Caco-2 (cell line): ENCODE data around the gene DYDC2. TPM values are rescaled to one million over a fixed set of nuclear protein-coding genes. Genes with fewer than 3 reads are reported as not detected.
A peak's percentile ranks its signal among the peaks of the same experiment; 100 is the strongest.

Experiments
- BruUV-seq: library from RNA; stranded (reverse); fragments of 400-500 nt; replicated peaks from 2 replicates; lab custom pipeline; 2021; lab: Mats Ljungman, UMichigan
- CTCF ChIA-PET: fragments of 300-600 bp; sonication (Branson Sonifier 250); formaldehyde crosslinking; loops from one replicate; lab custom pipeline; 2022; ENCODE audit warnings: antibody characterized with exemption; lab: Charles Lee
- POLR2A ChIA-PET: fragments of 300-600 bp; sonication (Branson Sonifier 250); formaldehyde crosslinking; loops from one replicate; lab custom pipeline; 2022; ENCODE audit warnings: antibody characterized with exemption; lab: Charles Lee
- DNase-seq, 2 experiments: peaks; one replicate each; pipeline versions ENCODE4 v3.0.0 to v3.0.0-alpha.2; 2020 to 2022
- H3K27me3 ChIP-seq: replicated peaks from 2 replicates; pipeline ENCODE4 v1.6.0; 2011; ENCODE audit warnings: low read length; ENCODE audit not compliant: control insufficient read depth, insufficient read depth
- H3K36me3 ChIP-seq: 2 replicates; pipeline ENCODE4 v1.5.1; 2011; ENCODE audit warnings: low read length; ENCODE audit not compliant: control insufficient read depth, insufficient read depth
- H3K4me1 ChIP-seq: fragments of 250-450 bp; sonication (Bioruptor Pico); 2 replicates; pipeline ENCODE4 v1.5.1; 2020; ENCODE audit warnings: mild to moderate bottlenecking
- H3K4me3 ChIP-seq: 2 replicates; pipeline ENCODE4 v1.5.1; 2011; ENCODE audit warnings: low read depth, mild to moderate bottlenecking, control low read depth, low read length
- H3K9me3 ChIP-seq: fragments of 250-450 bp; sonication (Bioruptor Pico); 2 replicates; pipeline ENCODE4 v1.5.1; 2020; ENCODE audit warnings: mild to moderate bottlenecking, moderate library complexity
- H3K27ac Mint-ChIP-seq: one replicate; pipeline ENCODE4 v1.8.0; 2022; ENCODE audit warnings: mixed read lengths; ENCODE audit not compliant: unreplicated experiment
- H3K27me3 Mint-ChIP-seq: one replicate; pipeline ENCODE4 v1.8.0; 2022; ENCODE audit warnings: mixed read lengths; ENCODE audit not compliant: insufficient read depth, unreplicated experiment
- H3K36me3 Mint-ChIP-seq: one replicate; pipeline ENCODE4 v1.8.0; 2022; ENCODE audit warnings: mild to moderate bottlenecking, mixed read lengths; ENCODE audit not compliant: insufficient read depth, unreplicated experiment
- H3K4me1 Mint-ChIP-seq: one replicate; pipeline ENCODE4 v1.8.0; 2022; ENCODE audit warnings: low read depth, mixed read lengths; ENCODE audit not compliant: unreplicated experiment
- H3K4me3 Mint-ChIP-seq: one replicate; pipeline ENCODE4 v1.8.0; 2022; ENCODE audit warnings: mild to moderate bottlenecking, moderate library complexity, mixed read lengths; ENCODE audit not compliant: unreplicated experiment
- H3K9me3 Mint-ChIP-seq: one replicate; pipeline ENCODE4 v1.8.0; 2022; ENCODE audit warnings: mixed read lengths; ENCODE audit not compliant: unreplicated experiment
- CTCF ChIP-seq, 2 experiments: fragments of 200-600 bp in 1 of 2; IDR thresholded peaks; 1 replicate in 1 of 2; 2 replicates in 1 of 2; pipeline versions ENCODE4 v1.5.1 to v1.8.0; 2011 to 2022; ENCODE audit warnings: antibody characterized with exemption in 1 of 2, control low read depth in 1 of 2, inconsistent platforms in 1 of 2, low read depth in 1 of 2, low read length in 1 of 2, mild to moderate bottlenecking in 1 of 2, moderate library complexity in 1 of 2; ENCODE audit not compliant: insufficient read depth in 1 of 2, severe bottlenecking in 1 of 2, unreplicated experiment in 1 of 2
- intact Hi-C: fragments of 100-400 bp; cut with micrococcal nuclease; formaldehyde crosslinking; loops from one replicate; pipeline ENCODE4 v1.10.0; 2022; ENCODE audit not compliant: unreplicated experiment
- total RNA-seq: library from RNA; stranded (reverse); gene quantifications from 2 replicates; pipeline ENCODE4 v1.2.3, GENCODE V29; 2022

The DYDC2 gene
- total RNA-seq, 1 experiment from 2014 or later = not detected

DNA sequence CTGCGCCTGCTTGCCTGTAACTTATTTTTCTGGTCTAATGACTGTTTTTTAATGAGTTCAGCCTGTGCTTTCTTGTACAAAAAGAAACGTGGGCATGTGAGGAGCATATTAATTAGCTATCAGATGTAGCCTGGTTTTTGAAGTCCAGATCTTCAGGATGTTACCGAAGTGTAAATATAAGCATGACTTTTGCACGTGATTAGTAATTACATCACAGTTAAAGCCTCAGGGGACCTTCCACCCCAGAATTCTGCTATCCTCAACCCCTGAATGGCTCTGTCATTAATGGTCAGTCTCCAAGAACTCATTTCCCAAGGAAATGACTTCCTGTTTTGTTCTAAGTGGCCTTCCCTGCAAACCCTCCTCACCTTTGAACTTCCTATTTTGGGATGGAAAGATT is 49.6 kb downstream of the DYDC2 start:
- ChIA-PET POLR2A (no interaction called here), CTCF (interaction anchor here (0.6 kb wide), 1 partner anchor 259 kb away, joined by 3 read pairs; no protein-coding TSS in a partner anchor)
- H3K27me3 ChIP-seq = no peaks in the 10 kb centered on the region
- no peaks in the 10 kb centered on the region for H3K9me3 ChIP-seq
- TF ChIP-seq CTCF (IDR thresholded peaks at IDR 0.05; ENCODE audit: insufficient read depth in 1 of 2, low read depth in 1 of 2, low read length in 1 of 2, severe bottlenecking in 1 of 2, unreplicated experiment in 1 of 2) = no peak
- H3K4me3 ChIP-seq = no peak overlapping the region
- peaks cover 7% of the 10 kb centered on the region for H3K4me1 Mint-ChIP-seq
- no peak overlapping the region for H3K4me3 Mint-ChIP-seq
- no peaks in the 10 kb centered on the region for H3K9me3 Mint-ChIP-seq
- H3K27me3 Mint-ChIP-seq = no peaks in the 10 kb centered on the region
- DNase-seq = no peak
- no peaks in the 10 kb centered on the region; the same call in 1 of the 2 replicates for H3K36me3 ChIP-seq
- H3K36me3 Mint-ChIP-seq = peaks cover 10% of the 10 kb centered on the region
- H3K4me1 ChIP-seq = peaks cover 19% of the 10 kb centered on the region; the same call in 1 of the 2 replicates
- BruUV-seq = no TSS peak
- intact Hi-C loops = no loop called here
- no peak overlapping the region for H3K27ac Mint-ChIP-seq

- Mint-ChIP-seq H3K4me1 (peaks cover 19% of the 10 kb centered on the region), H3K4me3 (peak overlapping the region; percentile 95), H3K9me3 (no peaks in the 10 kb centered on the region), H3K36me3 (peaks cover 10% of the 10 kb centered on the region), H3K27ac (peak overlapping the region; percentile 93), H3K27me3 (no peaks in the 10 kb centered on the region)
- CTCF ChIA-PET = interaction anchor here (0.6 to 1.6 kb wide), 9 partner anchors 12 to 201 kb away, joined by 3 to 11 read pairs (median 6); no protein-coding TSS in a partner anchor
- Histone ChIP-seq H3K4me1 (peaks cover 19% of the 10 kb centered on the region; the same call in 1 of the 2 replicates), H3K27me3 (no peaks in the 10 kb centered on the region), H3K9me3 (no peaks in the 10 kb centered on the region), H3K4me3 (peak overlapping the region; percentile 92), H3K36me3 (no peaks in the 10 kb centered on the region; the same call in 1 of the 2 replicates)
- TSS peak; percentile 97 for BruUV-seq
- intact Hi-C loops = no loop called here
- POLR2A ChIA-PET = interaction anchor here (0.6 to 1.3 kb wide), 9 partner anchors 13 to 204 kb away, joined by 3 to 13 read pairs (median 3); no protein-coding TSS in a partner anchor
- DNase-seq = peak; percentile 49 to 57
- TF ChIP-seq CTCF (IDR thresholded peaks at IDR 0.05; ENCODE audit: insufficient read depth in 1 of 2, low read depth in 1 of 2, low read length in 1 of 2, severe bottlenecking in 1 of 2, unreplicated experiment in 1 of 2) = no peak
These were observed 51.2 kb downstream of the DYDC2 start for GRCh38 chr10:80407812-80408241.

GRCh38 chr10:80408242-80409101 is 51.9 kb downstream of the DYDC2 start, which contains the start of gene PRXL2A:
TSS of gene PRXL2A (plus strand) at chr10:80408551. CDS start at chr10:80420468, 11,917 bp downstream.
- Histone ChIP-seq H3K4me3 (peak within 1 kb of the TSS; percentile 92), H3K4me1 (peaks cover 19% of the 10 kb centered on the region; the same call in 1 of the 2 replicates), H3K9me3 (no peaks in the 10 kb centered on the region), H3K27me3 (no peaks in the 10 kb centered on the region), H3K36me3 (no peaks in the 10 kb centered on the region; the same call in 1 of the 2 replicates)
- Mint-ChIP-seq H3K27ac (peak within 1 kb of the TSS; percentile 93), H3K4me1 (peaks cover 25% of the 10 kb centered on the region), H3K27me3 (no peaks in the 10 kb centered on the region), H3K9me3 (no peaks in the 10 kb centered on the region), H3K36me3 (peaks cover 15% of the 10 kb centered on the region), H3K4me3 (peak within 1 kb of the TSS; percentile 95)
- DNase-seq = peak; percentile 92 to 96
- ChIA-PET CTCF (interaction anchor here (0.6 to 1.6 kb wide), 9 partner anchors 11 to 200 kb away, joined by 3 to 11 read pairs (median 6); no protein-coding TSS in a partner anchor), POLR2A (interaction anchor here (0.6 to 1.3 kb wide), 8 partner anchors 13 to 205 kb away, joined by 3 to 13 read pairs (median 3); no protein-coding TSS in a partner anchor)
- TF ChIP-seq CTCF (IDR thresholded peaks at IDR 0.05; ENCODE audit: insufficient read depth in 1 of 2, low read depth in 1 of 2, low read length in 1 of 2, severe bottlenecking in 1 of 2, unreplicated experiment in 1 of 2) = peak in 1 of 2 experiments; percentile 0
- intact Hi-C loops = no loop called here
- BruUV-seq = no TSS peak
